ENCODE measurements around the gene TBX6. TPM values are rescaled to one million over a fixed set of nuclear protein-coding genes. Genes with fewer than 3 reads are reported as not detected.

TBX6 gene
- total and polyA plus RNA-seq, 7 donors = 0.23 to 1.7 (median 1.1) TPM

DNA sequence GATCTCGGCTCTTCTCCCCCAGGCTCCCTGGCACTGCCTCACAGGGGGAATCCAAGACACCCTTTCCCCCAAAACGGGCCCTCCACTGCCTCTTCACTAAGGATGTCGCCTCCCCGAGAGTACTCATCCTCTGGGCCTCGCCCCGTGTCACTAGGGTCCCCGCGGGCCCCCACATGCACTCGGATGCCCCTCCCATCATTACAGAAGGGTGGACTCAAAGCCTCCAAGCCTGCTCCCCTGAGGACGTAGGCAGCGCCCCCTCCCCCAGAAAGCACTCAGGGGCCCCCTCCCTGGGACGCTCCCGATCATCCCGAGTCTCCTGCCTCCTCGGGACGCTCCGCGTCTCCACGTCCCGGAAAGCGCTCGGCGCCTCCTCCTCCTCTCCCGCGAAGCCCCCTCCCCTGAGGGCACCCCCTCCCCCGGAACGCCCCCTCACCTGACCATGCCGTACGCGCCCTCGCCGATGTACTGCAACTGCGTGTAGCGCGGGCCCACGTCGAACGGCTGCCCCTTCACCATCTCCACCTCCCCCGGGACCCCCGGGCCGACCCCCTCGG, 31.0 kb upstream of the TBX6 start:
- no peak for DNase-seq

DNA sequence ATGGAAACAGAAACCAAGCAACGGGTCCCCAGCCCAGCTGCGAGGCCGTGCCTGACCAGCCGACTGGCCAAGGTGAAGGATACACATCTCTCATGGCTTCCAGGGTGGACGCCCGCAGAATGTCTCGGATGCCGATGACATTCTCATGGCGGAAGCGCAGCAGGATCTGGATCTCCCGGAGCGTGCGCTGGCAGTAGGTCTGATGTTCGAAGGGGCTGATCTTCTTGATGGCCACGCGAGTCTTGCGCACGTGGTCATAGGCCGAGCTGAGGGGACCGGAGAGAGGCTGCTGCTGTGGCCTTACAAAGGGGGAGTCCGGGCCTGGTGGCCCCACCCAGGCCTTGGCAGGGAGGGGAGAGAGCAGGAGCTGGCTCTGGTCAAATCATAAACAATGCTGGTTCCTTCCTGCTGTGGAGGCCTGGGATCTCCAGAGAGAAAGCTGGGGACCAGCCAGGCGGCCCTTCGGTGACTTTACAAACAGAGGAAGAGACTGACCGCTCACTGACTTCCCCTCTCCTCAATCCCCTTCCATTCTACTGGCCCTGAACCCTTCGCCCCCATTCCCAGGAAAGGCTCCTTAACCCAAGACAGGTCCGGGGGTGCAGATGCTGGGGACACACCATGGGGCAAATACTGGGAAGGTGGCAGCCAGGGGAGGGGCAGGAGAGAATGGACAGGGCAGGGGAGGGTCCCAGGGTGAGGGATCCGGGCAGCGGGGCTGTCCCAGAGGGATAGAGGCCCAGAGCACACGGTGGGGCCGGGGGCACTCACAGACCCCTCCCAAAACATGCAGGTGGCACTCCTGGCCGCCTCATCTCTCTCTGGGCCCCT, 30.2 kb upstream of the TBX6 start:
- H3K4me1 ChIP-seq = peaks cover 0 to 38% (median 34%) of the 10 kb centered on the region in 4 donors
- H3K9me3 ChIP-seq = no peaks in the 10 kb centered on the region
- DNase-seq = peak; percentile 89
- WGBS, 2 donors = 53 to 55% methylated on average over 31 of the region's 31 CpGs
- H3K4me3 ChIP-seq = peak overlapping the region; percentile 97 to 99 (median 99)
- peak overlapping the region; percentile 93 to 98 (median 96) for H3K27ac ChIP-seq
- no peaks in the 10 kb centered on the region for H3K27me3 ChIP-seq
- peaks cover 21 to 48% (median 27%) of the 10 kb centered on the region in 4 donors for H3K36me3 ChIP-seq
- TF ChIP-seq, protein P1, sequence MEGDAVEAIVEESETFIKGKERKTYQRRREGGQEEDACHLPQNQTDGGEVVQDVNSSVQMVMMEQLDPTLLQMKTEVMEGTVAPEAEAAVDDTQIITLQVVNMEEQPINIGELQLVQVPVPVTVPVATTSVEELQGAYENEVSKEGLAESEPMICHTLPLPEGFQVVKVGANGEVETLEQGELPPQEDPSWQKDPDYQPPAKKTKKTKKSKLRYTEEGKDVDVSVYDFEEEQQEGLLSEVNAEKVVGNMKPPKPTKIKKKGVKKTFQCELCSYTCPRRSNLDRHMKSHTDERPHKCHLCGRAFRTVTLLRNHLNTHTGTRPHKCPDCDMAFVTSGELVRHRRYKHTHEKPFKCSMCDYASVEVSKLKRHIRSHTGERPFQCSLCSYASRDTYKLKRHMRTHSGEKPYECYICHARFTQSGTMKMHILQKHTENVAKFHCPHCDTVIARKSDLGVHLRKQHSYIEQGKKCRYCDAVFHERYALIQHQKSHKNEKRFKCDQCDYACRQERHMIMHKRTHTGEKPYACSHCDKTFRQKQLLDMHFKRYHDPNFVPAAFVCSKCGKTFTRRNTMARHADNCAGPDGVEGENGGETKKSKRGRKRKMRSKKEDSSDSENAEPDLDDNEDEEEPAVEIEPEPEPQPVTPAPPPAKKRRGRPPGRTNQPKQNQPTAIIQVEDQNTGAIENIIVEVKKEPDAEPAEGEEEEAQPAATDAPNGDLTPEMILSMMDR (IDR thresholded peaks at IDR 0.05) = no peak
- TF ChIP-seq EP300 (IDR thresholded peaks at IDR 0.05) (no peak), POLR2AphosphoS5 (IDR thresholded peaks at IDR 0.05) (peak in 3 of 4 donors; percentile 40 to 45 (median 42)), POLR2A (IDR thresholded peaks at IDR 0.05) (no peak)
- intact Hi-C loops (cut with DNase I) = loop anchor here (2.0 kb wide), 1 partner anchor 25 kb away; the partner anchor contains the start of gene YPEL3

More for the DNA sequence above, 31.0 kb upstream of the TBX6 start:
- TF ChIP-seq POLR2A (IDR thresholded peaks at IDR 0.05) = no peak
- TF ChIP-seq EP300 (IDR thresholded peaks at IDR 0.05) = no peak
- TF ChIP-seq POLR2AphosphoS5 (IDR thresholded peaks at IDR 0.05) = no peak
- TF ChIP-seq, protein P1 (IDR thresholded peaks at IDR 0.05) = no peak
- Histone ChIP-seq H3K4me1 (peaks cover 0 to 38% (median 34%) of the 10 kb centered on the region in 4 donors), H3K27ac (peak overlapping the region; percentile 93 to 98 (median 96)), H3K36me3 (peaks cover 14 to 41% (median 19%) of the 10 kb centered on the region in 4 donors), H3K27me3 (no peaks in the 10 kb centered on the region), H3K4me3 (peak overlapping the region; percentile 97 to 99 (median 99)), H3K9me3 (no peaks in the 10 kb centered on the region)
- intact Hi-C loops (cut with DNase I) = loop anchor here (2.0 kb wide), 1 partner anchor 26 kb away; the partner anchor contains the start of gene YPEL3
- 1% methylated on average over 42 of the region's 42 CpGs for WGBS, 2 donors

DNA sequence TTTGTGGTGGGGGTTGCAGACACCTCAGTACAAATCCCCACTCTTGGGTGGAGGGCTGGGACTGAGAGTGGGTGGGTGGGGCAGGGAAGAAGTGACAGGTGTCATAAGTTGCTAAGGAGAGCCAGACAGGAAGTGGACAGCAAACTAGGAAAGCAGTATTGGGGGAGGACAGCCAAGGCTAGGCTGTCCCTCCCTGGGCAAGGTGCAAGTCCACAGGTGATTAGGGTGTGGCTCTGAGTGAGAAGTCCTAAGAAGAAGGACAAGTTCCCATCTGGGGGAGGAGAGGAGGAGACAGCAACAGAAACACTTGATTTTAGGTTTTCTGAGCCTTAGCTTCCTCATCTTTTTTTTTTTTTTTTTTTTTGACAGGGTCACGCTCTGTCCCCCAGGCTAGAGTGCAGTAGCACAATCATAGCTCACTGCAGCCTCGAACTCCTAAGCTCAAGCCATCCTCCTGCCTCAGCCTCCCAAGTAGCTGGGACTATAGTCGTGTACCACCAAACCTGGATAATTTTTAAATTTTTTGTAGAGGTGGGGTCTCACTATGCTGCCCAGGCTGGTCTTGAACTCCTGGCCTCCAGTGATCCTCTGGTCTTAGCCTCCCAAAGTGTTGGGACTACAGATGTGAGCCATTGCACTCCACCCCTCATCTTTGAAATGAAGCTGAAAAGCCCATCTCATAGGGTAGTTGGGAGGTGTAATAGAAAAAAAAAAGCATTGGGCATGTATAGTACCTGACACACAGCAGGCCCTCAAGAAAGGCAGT, 28.8 kb upstream of the TBX6 start:
- H3K4me1 ChIP-seq = peaks cover 0 to 38% (median 34%) of the 10 kb centered on the region in 4 donors
- H3K27me3 ChIP-seq = no peaks in the 10 kb centered on the region
- WGBS, 2 donors = 23 to 68% methylated on average over 3 of the region's 3 CpGs
- TF ChIP-seq POLR2AphosphoS5 (IDR thresholded peaks at IDR 0.05) = peak in 1 of 4 donors; percentile 11
- TF ChIP-seq POLR2A (IDR thresholded peaks at IDR 0.05) = peak in 1 of 2 donors; percentile 15
- TF ChIP-seq, protein P1 (IDR thresholded peaks at IDR 0.05) = no peak
- no peak overlapping the region for H3K4me3 ChIP-seq
- intact Hi-C loops (cut with DNase I) = no loop called here
- peak overlapping the region; percentile 93 to 98 (median 96) for H3K27ac ChIP-seq
- H3K9me3 ChIP-seq = no peaks in the 10 kb centered on the region
- DNase-seq = no peak
- H3K36me3 ChIP-seq = peaks cover 32 to 63% (median 37%) of the 10 kb centered on the region in 4 donors

DNA sequence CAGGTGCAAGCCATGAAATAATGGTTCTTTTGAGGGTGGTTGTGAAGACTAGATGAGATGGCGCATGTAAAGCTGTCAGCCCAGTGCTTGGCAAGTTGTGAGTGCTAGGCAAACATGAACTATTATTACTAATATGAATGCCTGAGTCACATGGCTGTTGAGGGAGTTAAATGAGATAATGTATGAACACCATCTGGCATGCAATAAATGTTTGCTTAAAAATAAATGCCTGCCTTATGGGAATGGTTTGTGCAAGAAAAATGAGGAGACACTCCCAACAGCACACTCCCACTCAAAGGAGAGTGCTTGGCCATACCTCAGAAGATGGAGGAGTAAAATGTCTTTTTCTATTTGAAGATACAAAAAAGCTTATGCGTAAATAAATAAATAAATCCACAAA, 27.7 kb upstream of the TBX6 start:
- H3K4me1 ChIP-seq = peaks cover 0 to 32% (median 30%) of the 10 kb centered on the region in 4 donors
- H3K9me3 ChIP-seq = no peaks in the 10 kb centered on the region
- no peak overlapping the region for H3K27ac ChIP-seq
- TF ChIP-seq POLR2A (IDR thresholded peaks at IDR 0.05) = no peak
- TF ChIP-seq EP300 (IDR thresholded peaks at IDR 0.05) = no peak
- TF ChIP-seq, protein P1 (IDR thresholded peaks at IDR 0.05) = no peak
- no peak for TF ChIP-seq POLR2AphosphoS5 (IDR thresholded peaks at IDR 0.05)
- intact Hi-C loops (cut with DNase I) = no loop called here
- H3K4me3 ChIP-seq = no peak overlapping the region
- DNase-seq = no peak
- H3K36me3 ChIP-seq = peaks cover 39 to 74% (median 40%) of the 10 kb centered on the region in 4 donors
- H3K27me3 ChIP-seq = no peaks in the 10 kb centered on the region
- WGBS, 2 donors = 86 to 93% methylated on average over 2 of the region's 2 CpGs

Measured in sigmoid colon (tissue), 7 donors.